IMR-90 (cell line): ENCODE measurements around the gene BTBD18. TPM values are rescaled to one million over a fixed set of nuclear protein-coding genes. Genes with fewer than 3 reads are reported as not detected.

Source experiments
- ATAC-seq: fragments of 200-7000 bp; cut with Tn5 transposase; 2 replicates; pipeline ENCODE4 v1.9.1; 2020; ENCODE audit warnings: low read depth, mild to moderate bottlenecking, moderate library complexity
- BruUV-seq: library from RNA; stranded (reverse); fragments of 400-500 nt; replicated peaks from 2 replicates; lab custom pipeline; 2021; lab: Mats Ljungman, UMichigan
- CTCF ChIA-PET: fragments of 300-600 bp; formaldehyde crosslinking; extraction: SDS; loops from one replicate; lab custom pipeline; 2021; ENCODE audit warnings: antibody characterized with exemption; lab: Yijun Ruan, JAX
- POLR2A ChIA-PET: fragments of 300-600 bp; sonication (Branson Sonifier 250); formaldehyde crosslinking; loops from one replicate; lab custom pipeline; 2022; ENCODE audit warnings: antibody characterized with exemption; ENCODE audit not compliant: unreplicated experiment; lab: Charles Lee
- DNase-seq: peaks from one replicate; pipeline ENCODE4 v3.0.0; 2013
- H2AFZ ChIP-seq: replicated peaks from 2 replicates; pipeline ENCODE3; 2013; ENCODE audit warnings: low read length, mild to moderate bottlenecking; ENCODE audit not compliant: poor library complexity
- H2AK5ac ChIP-seq: 2 replicates; pipeline ENCODE4 v1.6.1; 2013; ENCODE audit warnings: low read depth, low read length, inconsistent platforms
- H2AK9ac ChIP-seq: replicated peaks from 2 replicates; pipeline ENCODE3; 2013; ENCODE audit warnings: mild to moderate bottlenecking, low read depth, low read length, moderate library complexity; ENCODE audit not compliant: poor library complexity
- H2BK120ac ChIP-seq: 2 replicates; pipeline ENCODE4 v1.6.1; 2013; ENCODE audit warnings: low read depth, low read length, inconsistent platforms
- H2BK15ac ChIP-seq: 3 replicates; pipeline ENCODE4 v1.6.1; 2013; ENCODE audit warnings: low read depth, low read length, inconsistent platforms
- H2BK20ac ChIP-seq: 2 replicates; pipeline ENCODE4 v1.6.1; 2013; ENCODE audit warnings: low read depth, mild to moderate bottlenecking, inconsistent platforms, low read length, moderate library complexity
- H2BK5ac ChIP-seq: 2 replicates; pipeline ENCODE4 v1.6.1; 2013; ENCODE audit warnings: mild to moderate bottlenecking, low read depth, low read length, inconsistent platforms; ENCODE audit not compliant: poor library complexity, severe bottlenecking
- H3K14ac ChIP-seq: replicated peaks from 2 replicates; pipeline ENCODE4 v1.6.1; 2013; ENCODE audit warnings: low read depth, low read length, inconsistent platforms
- H3K18ac ChIP-seq: 2 replicates; pipeline ENCODE4 v1.6.1; 2013; ENCODE audit warnings: low read depth, low read length, control low read depth
- H3K23ac ChIP-seq: 2 replicates; pipeline ENCODE4 v1.6.1; 2013; ENCODE audit warnings: low read depth, low read length, inconsistent platforms
- H3K27ac ChIP-seq: 2 replicates; pipeline ENCODE4 v1.5.1; 2013; ENCODE audit warnings: mild to moderate bottlenecking, control low read depth, low read length; ENCODE audit not compliant: insufficient read depth
- H3K27me3 ChIP-seq: 2 replicates; pipeline ENCODE4 v1.6.1; 2013; ENCODE audit warnings: low read length; ENCODE audit not compliant: control insufficient read depth, insufficient read depth
- H3K36me3 ChIP-seq: 2 replicates; pipeline ENCODE4 v1.6.1; 2013; ENCODE audit warnings: low read length, mixed read lengths; ENCODE audit not compliant: control insufficient read depth, insufficient read depth
- H3K4ac ChIP-seq: 2 replicates; pipeline ENCODE4 v1.6.1; 2013; ENCODE audit warnings: low read depth, low read length, inconsistent platforms
- H3K4me1 ChIP-seq: 2 replicates; pipeline ENCODE4 v1.6.1; 2013; ENCODE audit warnings: low read length, mixed read lengths; ENCODE audit not compliant: control insufficient read depth, insufficient read depth
- H3K4me2 ChIP-seq: 2 replicates; pipeline ENCODE4 v1.6.1; 2013; ENCODE audit warnings: low read depth, mild to moderate bottlenecking, control low read depth, low read length, moderate library complexity
- H3K4me3 ChIP-seq: 2 replicates; pipeline ENCODE4 v1.5.1; 2013; ENCODE audit warnings: low read depth, mild to moderate bottlenecking, control low read depth, low read length, moderate library complexity; ENCODE audit not compliant: insufficient read depth
- H3K56ac ChIP-seq: 2 replicates; pipeline ENCODE4 v1.6.1; 2013; ENCODE audit warnings: low read length, inconsistent platforms; ENCODE audit not compliant: insufficient read depth; ENCODE audit errors: extremely low read depth
- H3K79me1 ChIP-seq, 2 experiments: 2 replicates each; pipeline ENCODE4 v1.6.1; 2013; ENCODE audit warnings: low read length in 2 of 2, inconsistent platforms in 1 of 2, low read depth in 1 of 2
- H3K9ac ChIP-seq: 2 replicates; pipeline ENCODE4 v1.6.1; 2013; ENCODE audit warnings: low read depth, low read length, control low read depth
- H3K9me1 ChIP-seq: 2 replicates; pipeline ENCODE4 v1.6.1; 2013; ENCODE audit warnings: low read length, inconsistent platforms; ENCODE audit not compliant: insufficient read depth
- H3K9me3 ChIP-seq: 2 replicates; pipeline ENCODE4 v1.6.1; 2013; ENCODE audit warnings: low read length; ENCODE audit not compliant: control insufficient read depth, insufficient read depth
- H4K20me1 ChIP-seq: 2 replicates; pipeline ENCODE4 v1.6.1; 2013; ENCODE audit warnings: low read length, inconsistent platforms; ENCODE audit not compliant: insufficient read depth
- H4K5ac ChIP-seq: 2 replicates; pipeline ENCODE4 v1.6.1; 2013; ENCODE audit warnings: mild to moderate bottlenecking, low read depth, low read length, control low read depth
- H4K8ac ChIP-seq, 2 experiments: 2 replicates each; pipeline ENCODE4 v1.6.1; 2013; ENCODE audit warnings: low read depth in 2 of 2, low read length in 2 of 2, control low read depth in 1 of 2, inconsistent platforms in 1 of 2
- H4K91ac ChIP-seq: 2 replicates; pipeline ENCODE4 v1.6.1; 2013; ENCODE audit warnings: low read depth, low read length, inconsistent platforms; ENCODE audit not compliant: insufficient read depth
- CEBPB ChIP-seq: IDR thresholded peaks from 2 replicates; pipeline ENCODE4 v1.6.1; 2012; ENCODE audit warnings: low read depth, low read length, improper control_type of control experiment
- MAFK ChIP-seq: IDR thresholded peaks from 2 replicates; pipeline ENCODE4 v1.6.1; 2012; ENCODE audit warnings: low read depth, low read length, improper control_type of control experiment
- MAZ ChIP-seq: IDR thresholded peaks from 2 replicates; pipeline ENCODE4 v1.6.1; 2012; ENCODE audit warnings: low read depth, mild to moderate bottlenecking, low read length, improper control_type of control experiment, moderate library complexity, borderline replicate concordance
- POLR2A ChIP-seq: IDR thresholded peaks from 2 replicates; pipeline ENCODE4 v1.6.1; 2012; ENCODE audit warnings: mild to moderate bottlenecking, low read depth, low read length
- RAD21 ChIP-seq: IDR thresholded peaks from 2 replicates; pipeline ENCODE4 v1.6.1; 2012; ENCODE audit warnings: low read length, improper control_type of control experiment
- RCOR1 ChIP-seq: IDR thresholded peaks from 2 replicates; pipeline ENCODE4 v1.6.1; 2012; ENCODE audit warnings: mild to moderate bottlenecking, low read length, improper control_type of control experiment; ENCODE audit not compliant: insufficient replicate concordance
- RFX5 ChIP-seq: IDR thresholded peaks from 2 replicates; pipeline ENCODE4 v1.8.0; 2012; ENCODE audit warnings: low read depth, mild to moderate bottlenecking, low read length, moderate library complexity
- SMC3 ChIP-seq: fragments of 150-350 bp; IDR thresholded peaks from 2 replicates; pipeline ENCODE4 v1.6.1; 2016; ENCODE audit warnings: low read depth, mild to moderate bottlenecking, antibody characterized with exemption, low read length, moderate library complexity
- USF2 ChIP-seq: fragments of 150-350 bp; IDR thresholded peaks from 2 replicates; pipeline ENCODE4 v1.6.1; 2017; ENCODE audit warnings: mild to moderate bottlenecking, antibody characterized with exemption, low read length, low read depth
- WGBS, 2 experiments: methylation state at CpG; one replicate each; pipeline versions ENCODE4 v1.1.5 to v1.1.7; 2013; ENCODE audit warnings: missing lambda C conversion rate in 2 of 2; ENCODE audit not compliant: insufficient read length in 1 of 2; ENCODE audit errors: extremely low coverage in 2 of 2; 5-methylcytosine and 5-hydroxymethylcytosine counted together
- dilution Hi-C: fragments of 300-500 bp; cut with HindIII; formaldehyde crosslinking; loops from one replicate; pipeline ENCODE4 v1.14.3; 2018; ENCODE audit warnings: low sequenced_read_pairs; ENCODE audit not compliant: unreplicated experiment
- in situ Hi-C: fragments of 300-500 bp; cut with MboI; formaldehyde crosslinking; loops from 3 replicates; pipeline ENCODE4 v1.14.3; 2019; ENCODE audit warnings: low sequenced_read_pairs, inconsistent platforms, mixed read lengths
- intact Hi-C: fragments of 100-400 bp; cut with micrococcal nuclease; formaldehyde crosslinking; loops from 2 replicates; pipeline ENCODE4 v1.10.0; 2022
- polyA plus RNA-seq, 3 experiments: library from polyadenylated mRNA; depleted of rRNA; stranded (reverse); fragments of >200 nt; gene quantifications; 2 replicates each; pipeline ENCODE4 v1.2.3, GENCODE V29; 2012; ENCODE audit warnings: low replicate concordance in 1 of 3
- total RNA-seq: library from RNA; depleted of rRNA; stranded (reverse); fragments of >200 nt; gene quantifications from 2 replicates; pipeline ENCODE4 v1.2.3, GENCODE V29; 2012
- TF ChIP-seq, protein P1 (sequence below): conservative IDR thresholded peaks from 2 replicates; pipeline ENCODE4 v1.5.1; 2012; ENCODE audit warnings: mild to moderate bottlenecking, low read depth, low read length, improper control_type of control experiment

Gene BTBD18
- total and polyA plus RNA-seq, 2 of the 4 experiments (the other 2 are of a cell fraction): not detected

DNA sequence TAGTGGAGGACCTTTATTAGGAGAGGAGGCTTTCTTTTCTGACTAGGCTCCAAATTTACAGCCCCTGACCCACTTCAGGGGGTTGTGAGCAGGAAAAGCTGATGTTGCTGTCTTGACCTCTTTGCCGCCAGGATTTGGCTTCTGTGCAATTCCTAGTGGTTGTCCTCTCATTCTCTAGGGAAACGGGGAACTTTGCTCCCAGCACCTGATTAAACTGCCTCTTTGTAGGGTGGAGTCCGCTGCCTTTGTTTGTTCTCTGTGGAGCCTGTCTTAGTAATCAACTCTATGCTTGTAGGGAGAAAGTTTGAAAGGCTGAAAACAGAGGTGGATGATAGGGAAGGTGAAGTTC lies 26.3 kb upstream of the BTBD18 start:
- Histone ChIP-seq H3K23ac (peak overlapping the region; percentile 61; the same call in 1 of the 2 replicates), H3K14ac (peak overlapping the region; percentile 57), H3K4ac (peak overlapping the region; percentile 58), H3K9me3 (no peaks in the 10 kb centered on the region), H2BK120ac (peak overlapping the region; percentile 42; the same call in 1 of the 2 replicates), H2BK5ac (peak overlapping the region; percentile 71), H2AK9ac (peak overlapping the region; percentile 33), H3K18ac (peak overlapping the region; percentile 69), H4K91ac (peak overlapping the region; percentile 51), H3K56ac (0 out of 2 replicates have a peak overlapping the region, but pooled peaks have one; percentile 34), H3K36me3 (peaks cover 5% of the 10 kb centered on the region), H3K4me1 (peaks cover 31% of the 10 kb centered on the region), H3K9ac (peak overlapping the region; percentile 61), H2AK5ac (peak overlapping the region; percentile 61; the same call in 1 of the 2 replicates), H3K27me3 (no peaks in the 10 kb centered on the region), H3K4me3 (0 out of 2 replicates have a peak overlapping the region, but pooled peaks have one; percentile 5), H2BK15ac (0 out of 3 replicates have a peak overlapping the region, but pooled peaks have one; percentile 22), H4K5ac (peak overlapping the region; percentile 60), H3K9me1 (peaks cover 23% of the 10 kb centered on the region), H2BK20ac (peak overlapping the region; percentile 20; the same call in 1 of the 2 replicates), H3K79me1 (peaks cover 14 to 75% of the 10 kb centered on the region in 2 experiments; a peak in 3 of 4 replicates), H3K4me2 (peak overlapping the region; percentile 77), H3K27ac (peak overlapping the region; percentile 88), H4K8ac (peak overlapping the region; percentile 31 to 46; a peak in 3 of 4 replicates), H2AFZ (no peak overlapping the region), H4K20me1 (peaks cover 100% of the 10 kb centered on the region)
- POLR2A ChIA-PET: interaction anchor here (0.7 kb wide), 1 partner anchor 17 kb away, joined by 3 read pairs; the partner anchor contains the start of gene CTNND1
- DNase-seq: no peak
- ATAC-seq: no peak
- no CpG with 5 or more reads among the region's 3 CpGs for WGBS, 2 experiments
- TF ChIP-seq USF2 (no peak), SMC3 (no peak), CEBPB (no peak), RFX5 (no peak), POLR2A (no peak), MAZ (no peak), MAFK (no peak), RCOR1 (no peak), RAD21 (no peak)
- TF ChIP-seq, protein P1, sequence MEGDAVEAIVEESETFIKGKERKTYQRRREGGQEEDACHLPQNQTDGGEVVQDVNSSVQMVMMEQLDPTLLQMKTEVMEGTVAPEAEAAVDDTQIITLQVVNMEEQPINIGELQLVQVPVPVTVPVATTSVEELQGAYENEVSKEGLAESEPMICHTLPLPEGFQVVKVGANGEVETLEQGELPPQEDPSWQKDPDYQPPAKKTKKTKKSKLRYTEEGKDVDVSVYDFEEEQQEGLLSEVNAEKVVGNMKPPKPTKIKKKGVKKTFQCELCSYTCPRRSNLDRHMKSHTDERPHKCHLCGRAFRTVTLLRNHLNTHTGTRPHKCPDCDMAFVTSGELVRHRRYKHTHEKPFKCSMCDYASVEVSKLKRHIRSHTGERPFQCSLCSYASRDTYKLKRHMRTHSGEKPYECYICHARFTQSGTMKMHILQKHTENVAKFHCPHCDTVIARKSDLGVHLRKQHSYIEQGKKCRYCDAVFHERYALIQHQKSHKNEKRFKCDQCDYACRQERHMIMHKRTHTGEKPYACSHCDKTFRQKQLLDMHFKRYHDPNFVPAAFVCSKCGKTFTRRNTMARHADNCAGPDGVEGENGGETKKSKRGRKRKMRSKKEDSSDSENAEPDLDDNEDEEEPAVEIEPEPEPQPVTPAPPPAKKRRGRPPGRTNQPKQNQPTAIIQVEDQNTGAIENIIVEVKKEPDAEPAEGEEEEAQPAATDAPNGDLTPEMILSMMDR: no peak
- in situ Hi-C loops: no loop called here
- BruUV-seq: no TSS peak
- dilution Hi-C loops: no loop called here
- intact Hi-C loops: loop anchor here (1.0 to 2.0 kb wide), 3 partner anchors 9 to 37 kb away; partner anchors contain the start of gene SELENOH
- CTCF ChIA-PET: interaction anchor here (1.4 to 1.6 kb wide), 2 partner anchors 14 to 23 kb away, joined by 5 to 7 read pairs; no protein-coding TSS in a partner anchor
